WTC11 (cell line): ENCODE measurements around the gene HOXB5. TPM values are rescaled to one million over a fixed set of nuclear protein-coding genes. Genes with fewer than 3 reads are reported as not detected.

Experiments used
- ATAC-seq: fragments of 200-7000 bp; cut with Tn5 transposase; 2 replicates; pipeline ENCODE4 v1.10.0; 2021; ENCODE audit warnings: mild to moderate bottlenecking, moderate library complexity
- CTCF ChIA-PET: fragments of 300-600 bp; sonication (Branson Sonifier 250); formaldehyde crosslinking; loops from one replicate; lab custom pipeline; 2021; ENCODE audit warnings: antibody characterized with exemption; lab: Charles Lee
- POLR2A ChIA-PET: fragments of 350-600 bp; sonication (Branson Sonifier 250); formaldehyde crosslinking; loops from one replicate; lab custom pipeline; 2021; ENCODE audit warnings: antibody characterized with exemption; lab: Charles Lee
- DNase-seq: peaks from one replicate; pipeline ENCODE4 v3.0.0; 2021; ENCODE audit warnings: low spot score
- H3K27ac Mint-ChIP-seq: 2 replicates; pipeline ENCODE4 v1.8.0; 2021; ENCODE audit warnings: mixed read lengths
- H3K27me3 Mint-ChIP-seq: 2 replicates; pipeline ENCODE4 v1.8.0; 2021; ENCODE audit warnings: low read depth, mild to moderate bottlenecking, moderate library complexity, mixed read lengths
- H3K36me3 Mint-ChIP-seq: 2 replicates; pipeline ENCODE4 v1.8.0; 2021; ENCODE audit warnings: mixed read lengths
- H3K4me1 Mint-ChIP-seq: 2 replicates; pipeline ENCODE4 v1.8.0; 2022; ENCODE audit warnings: mixed read lengths
- H3K4me3 Mint-ChIP-seq: 2 replicates; pipeline ENCODE4 v1.8.0; 2021; ENCODE audit warnings: mild to moderate bottlenecking, moderate library complexity, mixed read lengths
- H3K9me3 Mint-ChIP-seq: 2 replicates; pipeline ENCODE4 v1.8.0; 2021; ENCODE audit warnings: mixed read lengths
- AR ChIP-seq: fragments of 250-450 bp; sonication (Bioruptor Pico); IDR thresholded peaks from 2 replicates; pipeline ENCODE4 v1.9.0; 2021; ENCODE audit warnings: mild to moderate bottlenecking
- ARID4B ChIP-seq: sonication (generic); formaldehyde crosslinking; IDR thresholded peaks from 2 replicates; pipeline ENCODE4 v1.8.0; 2023; ENCODE audit warnings: missing genetic modification reagents, mild to moderate bottlenecking, borderline replicate concordance
- ATF2 ChIP-seq: sonication (generic); formaldehyde crosslinking; IDR thresholded peaks from 2 replicates; pipeline ENCODE4 v1.8.1; 2022; ENCODE audit warnings: low read depth, missing genetic modification reagents, borderline replicate concordance
- ATF6 ChIP-seq: sonication (generic); formaldehyde crosslinking; IDR thresholded peaks from 2 replicates; pipeline ENCODE4 v1.8.1; 2023; ENCODE audit warnings: mild to moderate bottlenecking, missing genetic modification reagents
- CBFB ChIP-seq: sonication (generic); formaldehyde crosslinking; IDR thresholded peaks from 2 replicates; pipeline ENCODE4 v1.8.1; 2022; ENCODE audit warnings: mild to moderate bottlenecking, low read depth, missing genetic modification reagents
- FOXJ3 ChIP-seq: sonication (generic); formaldehyde crosslinking; IDR thresholded peaks from 2 replicates; pipeline ENCODE4 v1.9.0; 2021; ENCODE audit warnings: missing genetic modification reagents, mild to moderate bottlenecking, borderline replicate concordance
- FOXP4 ChIP-seq: sonication (generic); formaldehyde crosslinking; IDR thresholded peaks from 2 replicates; pipeline ENCODE4 v1.8.0; 2022; ENCODE audit warnings: mild to moderate bottlenecking, missing genetic modification reagents
- IRF2 ChIP-seq: sonication (generic); formaldehyde crosslinking; IDR thresholded peaks from 2 replicates; pipeline ENCODE4 v1.8.0; 2022; ENCODE audit warnings: low read depth, missing genetic modification reagents, borderline replicate concordance
- KAT7 ChIP-seq: sonication (generic); formaldehyde crosslinking; IDR thresholded peaks from 2 replicates; pipeline ENCODE4 v1.8.1; 2023; ENCODE audit warnings: missing genetic modification reagents, mild to moderate bottlenecking, borderline replicate concordance
- MAX ChIP-seq: sonication (generic); formaldehyde crosslinking; IDR thresholded peaks from 2 replicates; pipeline ENCODE4 v1.8.0; 2022; ENCODE audit warnings: mild to moderate bottlenecking, missing genetic modification reagents
- MLX ChIP-seq: sonication (generic); formaldehyde crosslinking; IDR thresholded peaks from 2 replicates; pipeline ENCODE4 v1.8.1; 2023; ENCODE audit warnings: mild to moderate bottlenecking, missing genetic modification reagents, moderate library complexity
- PREB ChIP-seq: sonication (generic); formaldehyde crosslinking; IDR thresholded peaks from 2 replicates; pipeline ENCODE4 v1.8.1; 2022; ENCODE audit warnings: mild to moderate bottlenecking, missing genetic modification reagents, moderate library complexity, borderline replicate concordance
- SP1 ChIP-seq: sonication (generic); formaldehyde crosslinking; conservative IDR thresholded peaks from 2 replicates; pipeline ENCODE4 v1.8.1; 2022; ENCODE audit warnings: missing genetic modification reagents
- TP53 ChIP-seq: sonication (generic); formaldehyde crosslinking; IDR thresholded peaks from 2 replicates; pipeline ENCODE4 v1.8.1; 2023; ENCODE audit warnings: mild to moderate bottlenecking, missing genetic modification reagents
- USF2 ChIP-seq: sonication (generic); formaldehyde crosslinking; IDR thresholded peaks from 2 replicates; pipeline ENCODE4 v1.8.1; 2023; ENCODE audit warnings: mild to moderate bottlenecking, missing genetic modification reagents, moderate library complexity
- total RNA-seq: library from RNA; stranded (reverse); gene quantifications from 3 replicates; pipeline ENCODE4 v1.2.3, GENCODE V29; 2021

HOXB5 gene
- total RNA-seq, 1 experiment from 2014 or later: not detected

- no peak for TF ChIP-seq FOXP4 (CRISPR knock-in tag)
- TF ChIP-seq ATF2 (CRISPR knock-in tag): no peak
- TF ChIP-seq PREB: no peak
- TF ChIP-seq IRF2 (CRISPR knock-in tag): no peak
Measured at GRCh38 chr17:48566717-48567116, 26.9 kb downstream of the HOXB5 start (continued).

GRCh38 chr17:48565925-48566710, 27.5 kb downstream of the HOXB5 start:
- CTCF ChIA-PET: interaction anchor here (0.8 kb wide), 1 partner anchor 22 kb away, joined by 3 read pairs; no protein-coding TSS in a partner anchor
- POLR2A ChIA-PET: no interaction called here
- H3K4me1 Mint-ChIP-seq: peaks cover 32% of the 10 kb centered on the region
- TF ChIP-seq SP1 (no peak), FOXJ3 (CRISPR knock-in tag) (no peak), USF2 (CRISPR knock-in tag) (no peak), ATF6 (no peak), AR (CRISPR knock-in tag) (no peak), MLX (no peak), TP53 (CRISPR knock-in tag) (no peak), ARID4B (no peak), KAT7 (no peak), ATF2 (CRISPR knock-in tag) (no peak), MAX (CRISPR knock-in tag) (no peak), CBFB (no peak)

More at GRCh38 chr17:48565925-48566710, 27.5 kb downstream of the HOXB5 start:
- ATAC-seq: no peak
- H3K27ac Mint-ChIP-seq: no peak overlapping the region
- DNase-seq: no peak
- H3K36me3 Mint-ChIP-seq: no peaks in the 10 kb centered on the region
- H3K4me3 Mint-ChIP-seq: no peak overlapping the region
- H3K9me3 Mint-ChIP-seq: no peaks in the 10 kb centered on the region
- peaks cover 30% of the 10 kb centered on the region; the same call in 1 of the 2 replicates for H3K27me3 Mint-ChIP-seq
